ENCODE measurements around the gene WNT3. TPM values are rescaled to one million over a fixed set of nuclear protein-coding genes. Genes with fewer than 3 reads are reported as not detected.

Gene WNT3
- total and polyA plus RNA-seq, 2 of the 8 experiments (the other 6 are each of a cell fraction or from before 2014, with no cell fraction given), result 0.56 to 2.0 TPM

DNA sequence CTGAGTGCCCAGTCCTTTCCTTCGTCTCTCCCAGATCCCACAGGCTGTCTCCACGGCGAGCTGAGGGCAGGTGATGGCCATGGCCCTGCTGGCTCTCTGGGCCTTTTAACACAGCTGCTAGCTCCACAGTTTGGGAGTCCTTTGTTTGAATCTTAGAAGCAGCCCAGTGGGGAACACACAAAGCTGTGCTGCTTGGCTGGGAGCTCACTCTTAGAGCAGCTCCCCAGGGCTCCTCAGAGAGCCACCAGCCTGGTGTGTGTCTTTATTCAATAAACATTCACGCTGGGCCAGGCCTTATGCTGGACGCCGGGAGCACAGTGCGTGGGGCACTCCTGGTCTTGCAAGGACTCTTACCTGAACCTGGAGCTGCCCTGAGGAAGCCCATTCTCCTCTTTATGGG, 29.7 kb downstream of the WNT3 start:
- Histone ChIP-seq H2BK5ac (ENCODE audit: low read depth, low read length) (no peak overlapping the region), H3K79me1 (ENCODE audit: low read depth, low read length) (no peaks in the 10 kb centered on the region), H3K56ac (replicated peaks; ENCODE audit: insufficient read length, low read depth, low read length) (no peak overlapping the region), H3K23ac (ENCODE audit: insufficient read length) (no peak overlapping the region), H4K8ac (ENCODE audit: extremely low read depth, insufficient read depth, low read length) (no peak overlapping the region), H3K36me3 (ENCODE audit: control insufficient read depth in 2 of 4, insufficient read depth in 4 of 4, low read length in 3 of 4) (no peaks in the 10 kb centered on the region), H3K27me3 (replicated peaks in 1 of 4; ENCODE audit: control insufficient read depth in 3 of 4, extremely low read depth in 1 of 4, insufficient read depth in 3 of 4, low read length in 3 of 4) (peaks cover 0 to 32% (median 21%) of the 10 kb centered on the region in 4 experiments; a peak in 5 of 7 replicates), H3K79me2 (ENCODE audit: control insufficient read depth in 1 of 2, insufficient read depth in 2 of 2, low read length in 2 of 2) (no peaks in the 10 kb centered on the region), H2AK5ac (ENCODE audit: low read depth, low read length) (no peak overlapping the region), H2BK120ac (replicated peaks; ENCODE audit: low read depth, low read length) (no peak overlapping the region), H3K14ac (ENCODE audit: insufficient read length) (no peak overlapping the region), H3K27ac (ENCODE audit: low read depth, low read length) (no peak overlapping the region), H3K4me2 (ENCODE audit: insufficient read depth in 1 of 2, low read depth in 2 of 2, low read length in 2 of 2) (no peak overlapping the region), H2AFZ (ENCODE audit: low read length) (no peak overlapping the region), H3K23me2 (ENCODE audit: low read depth, low read length) (no peaks in the 10 kb centered on the region), H4K5ac (ENCODE audit: insufficient read length, low read depth, low read length) (no peak overlapping the region), H3K9ac (replicated peaks in 1 of 4; ENCODE audit: extremely low read depth in 1 of 4, low read depth in 3 of 4, low read length in 3 of 4) (no peak overlapping the region), H3K9me3 (ENCODE audit: insufficient read depth in 2 of 2, low read depth in 1 of 2, low read length in 1 of 2) (peaks cover 5% of the 10 kb centered on the region in 2 experiments; a peak in 1 of 4 replicates), H3K4ac (replicated peaks; ENCODE audit: insufficient read length, low read depth, low read length) (no peak overlapping the region), H4K20me1 (replicated peaks in 1 of 2; ENCODE audit: control insufficient read depth in 1 of 2, insufficient read depth in 2 of 2, low read length in 2 of 2) (peaks cover 0 to 2% of the 10 kb centered on the region in 2 experiments), H3K4me1 (replicated peaks in 1 of 4; ENCODE audit: control insufficient read depth in 3 of 4, insufficient read depth in 4 of 4, low read length in 3 of 4) (peaks cover 0 to 5% (median 0%) of the 10 kb centered on the region in 4 experiments; a peak in 2 of 7 replicates), H3K4me3 (ENCODE audit: extremely low read depth in 1 of 4, insufficient read depth in 2 of 4, low read depth in 3 of 4, low read length in 4 of 4) (no peak overlapping the region), H4K91ac (replicated peaks; ENCODE audit: insufficient read length, low read length) (no peak overlapping the region), H3K18ac (ENCODE audit: extremely low read depth, low read length) (no peak overlapping the region), H2BK20ac (ENCODE audit: low read length) (no peak overlapping the region), H2BK15ac (ENCODE audit: low read length) (no peak overlapping the region), H2BK12ac (ENCODE audit: low read depth, low read length) (no peak overlapping the region)
- TF ChIP-seq EZH2 (IDR thresholded peaks at IDR 0.05; ENCODE audit: low read depth, low read length, severe bottlenecking) (no peak), TEAD4 (IDR thresholded peaks at IDR 0.05; ENCODE audit: low read depth, low read length) (no peak), CHD2 (IDR thresholded peaks at IDR 0.05; ENCODE audit: low read length) (no peak), HDAC6 (IDR thresholded peaks at IDR 0.05; ENCODE audit: low read depth, low read length) (no peak)
- DNase-seq (ENCODE audit: low read depth in 1 of 2, low spot score in 2 of 2) (no peak), FAIRE-seq (no peak)
- POLR2A ChIA-PET (ENCODE audit: partially characterized antibody), result interaction anchor here (1.2 kb wide), 1 partner anchor 25 kb away, joined by 3 read pairs; no protein-coding TSS in a partner anchor
- CTCF ChIA-PET (ENCODE audit: partially characterized antibody), result interaction anchor here (0.5 to 2.3 kb wide), 7 partner anchors 10 to 88 kb away, joined by 3 to 9 read pairs (median 4); no protein-coding TSS in a partner anchor
- WGBS, 2 experiments (ENCODE audit: extremely low coverage in 1 of 2, insufficient coverage in 1 of 2, insufficient read length in 1 of 2, insufficient replicate concordance in 2 of 2, low coverage in 1 of 2, low lambda C conversion rate in 2 of 2, missing lambda C conversion rate in 1 of 2), result 85% methylated on average over 7 of the region's 7 CpGs; no CpG with 5 or more reads in 1 of the 2 experiments

Data from H1 (cell line).